Fibroblast of villous mesenchyme (primary cell): ENCODE data around the gene MYT1. TPM values are rescaled to one million over a fixed set of nuclear protein-coding genes. Genes with fewer than 3 reads are reported as not detected.

Experiments
- DNase-seq: peaks from one replicate; pipeline ENCODE4 v3.0.0-alpha.2; 2010; ENCODE audit warnings: low read depth
- H3K4me3 ChIP-seq: 2 replicates; pipeline ENCODE4 v1.5.1; 2011; ENCODE audit warnings: low read depth, mild to moderate bottlenecking, low read length
- total RNA-seq: library from RNA; depleted of rRNA; stranded (reverse); fragments of >200 nt; gene quantifications from 2 replicates; pipeline ENCODE4 v1.2.3, GENCODE V29; 2012
- TF ChIP-seq, protein P1 (sequence below): IDR thresholded peaks from 2 replicates; pipeline ENCODE4 v1.5.1; 2012; ENCODE audit warnings: low read depth, mild to moderate bottlenecking, low read length; ENCODE audit not compliant: insufficient read depth

The MYT1 gene
- total RNA-seq, 1 donor: not detected

GRCh38 chr20:64194269-64194668 lies 30.0 kb downstream of the MYT1 start:
- no peak for DNase-seq
- TF ChIP-seq, protein P1, sequence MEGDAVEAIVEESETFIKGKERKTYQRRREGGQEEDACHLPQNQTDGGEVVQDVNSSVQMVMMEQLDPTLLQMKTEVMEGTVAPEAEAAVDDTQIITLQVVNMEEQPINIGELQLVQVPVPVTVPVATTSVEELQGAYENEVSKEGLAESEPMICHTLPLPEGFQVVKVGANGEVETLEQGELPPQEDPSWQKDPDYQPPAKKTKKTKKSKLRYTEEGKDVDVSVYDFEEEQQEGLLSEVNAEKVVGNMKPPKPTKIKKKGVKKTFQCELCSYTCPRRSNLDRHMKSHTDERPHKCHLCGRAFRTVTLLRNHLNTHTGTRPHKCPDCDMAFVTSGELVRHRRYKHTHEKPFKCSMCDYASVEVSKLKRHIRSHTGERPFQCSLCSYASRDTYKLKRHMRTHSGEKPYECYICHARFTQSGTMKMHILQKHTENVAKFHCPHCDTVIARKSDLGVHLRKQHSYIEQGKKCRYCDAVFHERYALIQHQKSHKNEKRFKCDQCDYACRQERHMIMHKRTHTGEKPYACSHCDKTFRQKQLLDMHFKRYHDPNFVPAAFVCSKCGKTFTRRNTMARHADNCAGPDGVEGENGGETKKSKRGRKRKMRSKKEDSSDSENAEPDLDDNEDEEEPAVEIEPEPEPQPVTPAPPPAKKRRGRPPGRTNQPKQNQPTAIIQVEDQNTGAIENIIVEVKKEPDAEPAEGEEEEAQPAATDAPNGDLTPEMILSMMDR: no peak
- no peak overlapping the region for H3K4me3 ChIP-seq

DNA sequence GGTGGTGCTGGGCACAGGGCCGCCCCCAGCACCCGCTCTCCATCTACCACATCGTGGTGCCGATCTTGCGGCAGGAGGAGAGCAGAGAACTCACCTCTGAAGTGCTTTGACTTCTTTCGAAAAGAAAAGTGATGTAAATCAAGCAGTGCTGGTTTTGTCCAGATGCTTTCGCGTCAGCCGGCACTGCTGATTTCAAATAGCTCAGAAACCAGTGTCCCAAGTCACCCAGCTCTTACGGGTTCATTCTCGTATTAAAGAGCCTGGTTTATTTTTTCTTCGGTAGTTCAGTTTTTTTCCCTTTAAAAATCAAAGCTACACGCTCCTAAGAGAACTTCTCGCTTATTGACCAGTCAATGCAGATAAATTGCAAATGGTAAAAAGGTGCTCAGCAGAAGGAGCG lies 32.1 kb downstream of the MYT1 start:
- no peak for DNase-seq
- TF ChIP-seq, protein P1: no peak
- no peak overlapping the region for H3K4me3 ChIP-seq

- TF ChIP-seq, protein P1: no peak
- no peak overlapping the region for H3K4me3 ChIP-seq
- no peak for DNase-seq
Observed at GRCh38 chr20:64196847-64197306, 32.6 kb downstream of the MYT1 start.

- no peak for DNase-seq
- H3K4me3 ChIP-seq: no peak overlapping the region
- TF ChIP-seq, protein P1: no peak
Observed at GRCh38 chr20:64198347-64198746, 34.1 kb downstream of the MYT1 start.

DNA sequence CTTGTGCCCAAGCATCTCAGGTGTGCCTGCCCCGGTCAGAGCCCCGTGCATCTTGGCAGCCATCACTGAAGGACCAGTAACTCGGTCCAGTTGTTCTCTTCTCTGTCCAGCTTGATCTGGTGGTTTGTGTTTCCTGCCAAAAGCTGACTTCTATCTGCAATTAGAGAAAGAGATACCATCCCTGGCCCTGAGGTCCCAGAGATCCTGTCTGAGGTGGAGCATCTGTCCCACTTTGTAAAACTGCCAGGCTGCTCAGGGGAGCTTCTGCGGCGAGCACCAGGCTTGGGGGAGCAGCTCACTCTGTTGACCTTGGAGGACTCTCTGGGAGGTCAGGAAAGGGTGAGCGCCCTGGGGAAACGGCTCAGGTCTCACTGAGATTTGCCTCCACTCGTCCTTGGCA lies 35.1 kb downstream of the MYT1 start:
- H3K4me3 ChIP-seq: no peak overlapping the region
- TF ChIP-seq, protein P1: no peak
- DNase-seq: no peak

- TF ChIP-seq, protein P1: no peak
- no peak overlapping the region for H3K4me3 ChIP-seq
- no peak for DNase-seq
Observed at GRCh38 chr20:64200740-64201139, 36.5 kb downstream of the MYT1 start.

DNA sequence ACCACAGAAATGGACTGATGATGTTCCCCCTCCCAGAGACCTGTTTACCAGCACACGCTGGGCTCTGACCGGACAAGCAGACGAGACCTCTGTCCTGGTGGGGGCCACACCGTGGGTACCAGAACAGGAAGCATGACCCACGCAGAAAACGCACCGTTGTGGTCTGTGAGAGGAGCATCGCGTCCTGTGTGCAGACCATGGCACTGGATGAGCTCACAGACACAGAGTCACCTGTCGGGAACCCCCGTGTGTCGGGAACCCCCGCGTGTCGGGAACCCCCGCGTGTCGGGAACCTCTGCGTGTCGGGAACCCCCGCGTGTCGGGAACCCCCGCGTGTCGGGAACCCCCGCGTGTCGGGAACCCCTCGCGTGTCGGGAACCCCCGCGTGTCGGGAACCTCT lies 37.4 kb downstream of the MYT1 start:
- no peak for DNase-seq
- H3K4me3 ChIP-seq: no peak overlapping the region
- TF ChIP-seq, protein P1: no peak
